NCI-H2081 (cell line): ENCODE data around the gene OPA1.

Experiments used
- DNase-seq, 2 experiments: peaks; one replicate each; lab custom pipeline; 2025; lab: John Stamatoyannopoulos, UW

OPA1 gene

GRCh38 chr3:193710286-193711165, 117.5 kb downstream of the OPA1 start:
- DNase-seq = no peak

- DNase-seq = no peak
Observed at GRCh38 chr3:193711166-193711485, 118.1 kb downstream of the OPA1 start.

GRCh38 chr3:193711523-193711963, 118.5 kb downstream of the OPA1 start:
- no peak for DNase-seq

- DNase-seq = peak; percentile 96 to 99
Observed at GRCh38 chr3:193711964-193712598, 119.1 kb downstream of the OPA1 start.

- no peak for DNase-seq
Observed at GRCh38 chr3:193712938-193713337, 119.9 kb downstream of the OPA1 start.

GRCh38 chr3:193714523-193715137, 121.6 kb downstream of the OPA1 start:
- no peak for DNase-seq

- DNase-seq = no peak
Observed at GRCh38 chr3:193716150-193716549, 123.1 kb downstream of the OPA1 start.

GRCh38 chr3:193719735-193720134, 126.7 kb downstream of the OPA1 start:
- no peak for DNase-seq

- no peak for DNase-seq
Observed at GRCh38 chr3:193720169-193720568, 127.2 kb downstream of the OPA1 start.

- DNase-seq = no peak
Observed at GRCh38 chr3:193722566-193722965, 129.6 kb downstream of the OPA1 start.

- no peak for DNase-seq
Observed at GRCh38 chr3:193727089-193727488, 134.1 kb downstream of the OPA1 start.

- no peak for DNase-seq
Observed at GRCh38 chr3:193728429-193729087, 135.6 kb downstream of the OPA1 start.

GRCh38 chr3:193729088-193729465, 136.1 kb downstream of the OPA1 start:
- no peak for DNase-seq

GRCh38 chr3:193729601-193730000, 136.6 kb downstream of the OPA1 start:
- DNase-seq = no peak

- no peak for DNase-seq
Observed at GRCh38 chr3:193730511-193730910, 137.5 kb downstream of the OPA1 start.

- no peak for DNase-seq
Observed at GRCh38 chr3:193730976-193731375, 138.0 kb downstream of the OPA1 start.

GRCh38 chr3:193731656-193732055, 138.6 kb downstream of the OPA1 start:
- no peak for DNase-seq

- DNase-seq = no peak
Observed at GRCh38 chr3:193732391-193732790, 139.4 kb downstream of the OPA1 start.

GRCh38 chr3:193732827-193733226, 139.8 kb downstream of the OPA1 start:
- DNase-seq = no peak

GRCh38 chr3:193734737-193735366, 141.8 kb downstream of the OPA1 start:
- no peak for DNase-seq

- DNase-seq = no peak
Observed at GRCh38 chr3:193735850-193736249, 142.8 kb downstream of the OPA1 start.

GRCh38 chr3:193736616-193737015, 143.6 kb downstream of the OPA1 start:
- no peak for DNase-seq
